Mesendoderm (in vitro differentiated cells): ENCODE data around the gene ZNF341.

Experiments used
- DNase-seq: peaks from one replicate; pipeline ENCODE4 v3.0.0; 2013
- H2AK5ac ChIP-seq: 2 replicates; pipeline ENCODE4 v1.6.1; 2013; ENCODE audit warnings: low read length, inconsistent platforms
- H2BK120ac ChIP-seq: 2 replicates; pipeline ENCODE4 v1.6.1; 2013; ENCODE audit warnings: low read depth, mild to moderate bottlenecking, low read length, moderate library complexity, mixed read lengths
- H2BK15ac ChIP-seq: replicated peaks from 2 replicates; pipeline ENCODE4 v1.6.1; 2013; ENCODE audit warnings: low read depth, mild to moderate bottlenecking, moderate library complexity
- H2BK5ac ChIP-seq: 2 replicates; pipeline ENCODE4 v1.6.1; 2013; ENCODE audit warnings: low read length, inconsistent platforms
- H3K18ac ChIP-seq: 2 replicates; pipeline ENCODE4 v1.6.1; 2013; ENCODE audit warnings: mild to moderate bottlenecking, low read length, mixed read lengths
- H3K23ac ChIP-seq: one replicate; pipeline ENCODE4 v1.6.1; 2013; ENCODE audit warnings: low read length
- H3K27ac ChIP-seq: 2 replicates; pipeline ENCODE4 v1.5.1; 2013; ENCODE audit warnings: low read depth, mild to moderate bottlenecking, inconsistent platforms, low read length, moderate library complexity
- H3K27me3 ChIP-seq: 2 replicates; pipeline ENCODE4 v1.6.1; 2013; ENCODE audit warnings: low read length, control low read depth, mild to moderate bottlenecking, inconsistent platforms; ENCODE audit not compliant: insufficient read depth, poor library complexity
- H3K36me3 ChIP-seq: 2 replicates; pipeline ENCODE4 v1.6.1; 2013; ENCODE audit warnings: low read length, inconsistent platforms; ENCODE audit not compliant: control insufficient read depth, insufficient read depth
- H3K4ac ChIP-seq: one replicate; pipeline ENCODE4 v1.6.1; 2013; ENCODE audit warnings: low read depth, mild to moderate bottlenecking, low read length, moderate library complexity
- H3K4me1 ChIP-seq: 2 replicates; pipeline ENCODE4 v1.6.1; 2013; ENCODE audit warnings: low read depth, low read length, inconsistent platforms; ENCODE audit not compliant: control insufficient read depth
- H3K4me2 ChIP-seq: 2 replicates; pipeline ENCODE4 v1.6.1; 2013; ENCODE audit warnings: low read length
- H3K4me3 ChIP-seq: 2 replicates; pipeline ENCODE4 v1.5.1; 2013; ENCODE audit warnings: mild to moderate bottlenecking, low read length
- H3K56ac ChIP-seq: one replicate; pipeline ENCODE4 v1.6.1; 2013; ENCODE audit warnings: low read length
- H3K79me1 ChIP-seq: 2 replicates; pipeline ENCODE4 v1.6.1; 2013; ENCODE audit warnings: low read length, inconsistent platforms
- H3K79me2 ChIP-seq: 2 replicates; pipeline ENCODE4 v1.6.1; 2013; ENCODE audit warnings: mild to moderate bottlenecking, low read length; ENCODE audit not compliant: control insufficient read depth, insufficient read depth
- H3K9ac ChIP-seq: 2 replicates; pipeline ENCODE4 v1.6.1; 2013; ENCODE audit warnings: low read length, inconsistent platforms
- H4K5ac ChIP-seq: one replicate; pipeline ENCODE4 v1.6.1; 2013; ENCODE audit warnings: low read length
- H4K8ac ChIP-seq: one replicate; pipeline ENCODE4 v1.6.1; 2013; ENCODE audit warnings: low read depth, mild to moderate bottlenecking, control low read depth, low read length, moderate library complexity
- WGBS: extraction: QIAGEN DNeasy Blood & Tissue Kit; methylation state at CpG from one replicate; pipeline ENCODE4 v1.1.7; 2013; ENCODE audit warnings: low lambda C conversion rate, missing lambda C conversion rate; ENCODE audit not compliant: insufficient coverage; ENCODE audit errors: extremely low coverage; 5-methylcytosine and 5-hydroxymethylcytosine counted together

ZNF341 gene

DNA sequence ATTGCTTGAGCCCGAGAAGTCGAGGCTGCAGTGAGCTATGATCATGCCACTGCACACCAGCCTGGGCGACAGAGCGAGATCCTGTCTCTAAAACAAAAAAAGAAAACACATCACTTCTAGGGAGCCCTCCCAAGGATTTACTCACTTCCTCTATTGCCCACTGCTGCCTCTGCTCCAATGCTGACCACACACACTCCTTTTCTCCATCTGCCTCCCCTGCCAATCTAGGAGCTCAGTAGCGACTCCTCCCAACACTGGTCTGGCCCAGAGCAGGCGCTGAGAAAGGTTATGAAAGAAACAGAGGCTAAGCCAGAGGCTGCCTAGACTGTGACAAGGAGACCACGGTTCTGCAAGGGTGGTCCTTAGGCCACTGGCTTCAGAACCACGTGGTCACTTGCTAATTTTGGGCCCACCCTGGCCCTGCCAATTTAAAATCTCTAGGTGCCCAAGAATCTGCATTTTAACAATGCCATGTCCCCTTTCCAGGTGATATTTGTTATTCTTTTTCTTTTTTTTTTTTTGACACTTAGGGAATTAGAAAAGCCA, 44.4 kb upstream of the ZNF341 start:
- H3K27me3 ChIP-seq = no peaks in the 10 kb centered on the region
- WGBS = no CpG with 5 or more reads among the region's 8 CpGs
- H3K4ac ChIP-seq = no peak overlapping the region
- H3K27ac ChIP-seq = no peak overlapping the region
- DNase-seq = no peak
- no peak overlapping the region for H3K23ac ChIP-seq
- peaks cover 9% of the 10 kb centered on the region for H3K79me1 ChIP-seq
- no peak overlapping the region for H2BK15ac ChIP-seq
- no peak overlapping the region for H3K9ac ChIP-seq
- no peak overlapping the region for H3K4me2 ChIP-seq
- no peak overlapping the region for H2BK120ac ChIP-seq
- H3K18ac ChIP-seq = no peak overlapping the region
- H3K36me3 ChIP-seq = no peaks in the 10 kb centered on the region
- H4K8ac ChIP-seq = no peak overlapping the region
- H3K79me2 ChIP-seq = peaks cover 20% of the 10 kb centered on the region
- no peak overlapping the region for H3K56ac ChIP-seq
- H3K4me3 ChIP-seq = no peak overlapping the region
- no peak overlapping the region for H2AK5ac ChIP-seq
- H3K4me1 ChIP-seq = peaks cover 7% of the 10 kb centered on the region
- H2BK5ac ChIP-seq = no peak overlapping the region
- H4K5ac ChIP-seq = no peak overlapping the region

DNA sequence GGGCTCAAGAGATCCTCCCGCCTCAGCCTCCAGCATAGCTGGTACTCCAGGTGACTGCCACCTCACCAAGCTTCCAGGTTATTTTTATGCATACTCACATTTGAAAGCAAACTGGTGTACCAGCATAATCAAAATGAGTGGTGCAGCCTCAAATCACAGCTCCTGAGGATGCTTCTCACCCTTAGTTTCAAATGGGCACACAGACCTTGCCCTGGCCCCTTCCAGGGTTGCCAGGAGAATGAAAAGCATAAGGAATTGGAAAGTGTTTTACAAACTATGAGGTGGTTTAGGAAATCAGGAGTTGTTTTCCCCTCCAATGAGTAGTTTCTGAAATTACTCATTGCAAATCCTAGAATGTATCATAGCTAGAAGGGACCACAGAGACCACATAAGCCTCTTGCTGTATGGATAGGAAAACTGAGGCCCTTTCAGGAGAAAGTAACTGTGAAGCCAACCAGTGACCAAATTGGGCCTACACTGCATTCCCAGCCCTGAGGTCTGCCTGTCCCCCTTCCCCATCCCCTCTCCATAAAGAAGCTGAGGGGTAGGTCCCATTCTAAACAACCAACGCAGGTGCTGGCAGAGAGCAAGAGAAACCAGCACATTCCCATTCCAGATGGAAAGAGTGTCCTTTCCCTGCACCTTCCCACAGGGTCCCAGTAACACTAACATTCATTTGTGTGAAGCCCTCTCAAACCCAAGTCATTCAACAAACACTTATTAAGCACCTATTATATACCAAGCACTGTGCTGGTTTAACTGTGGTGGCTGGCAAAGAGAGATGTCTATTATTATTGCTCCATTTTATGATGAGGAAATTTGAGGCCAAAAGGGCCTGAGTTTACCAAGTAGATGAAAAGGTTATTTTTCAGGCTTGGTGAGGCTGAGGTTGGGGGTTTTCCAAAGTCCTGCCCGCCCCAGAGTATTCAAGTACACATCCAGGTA, 43.5 kb upstream of the ZNF341 start:
- H3K18ac ChIP-seq = no peak overlapping the region
- no peak overlapping the region for H2BK15ac ChIP-seq
- H3K79me2 ChIP-seq = peaks cover 18% of the 10 kb centered on the region
- H3K4ac ChIP-seq = no peak overlapping the region
- no peaks in the 10 kb centered on the region for H3K27me3 ChIP-seq
- no peak overlapping the region for H4K8ac ChIP-seq
- no peak overlapping the region for H3K4me2 ChIP-seq
- H3K9ac ChIP-seq = no peak overlapping the region
- H3K4me3 ChIP-seq = no peak overlapping the region
- peaks cover 7% of the 10 kb centered on the region for H3K4me1 ChIP-seq
- no peak overlapping the region for H4K5ac ChIP-seq
- no peaks in the 10 kb centered on the region for H3K36me3 ChIP-seq
- H2BK5ac ChIP-seq = no peak overlapping the region
- no peak overlapping the region for H2BK120ac ChIP-seq
- no peak overlapping the region for H2AK5ac ChIP-seq
- no peak for DNase-seq
- no peak overlapping the region for H3K23ac ChIP-seq
- no CpG with 5 or more reads among the region's 3 CpGs for WGBS
- peaks cover 6% of the 10 kb centered on the region for H3K79me1 ChIP-seq
- no peak overlapping the region for H3K27ac ChIP-seq
- H3K56ac ChIP-seq = no peak overlapping the region

DNA sequence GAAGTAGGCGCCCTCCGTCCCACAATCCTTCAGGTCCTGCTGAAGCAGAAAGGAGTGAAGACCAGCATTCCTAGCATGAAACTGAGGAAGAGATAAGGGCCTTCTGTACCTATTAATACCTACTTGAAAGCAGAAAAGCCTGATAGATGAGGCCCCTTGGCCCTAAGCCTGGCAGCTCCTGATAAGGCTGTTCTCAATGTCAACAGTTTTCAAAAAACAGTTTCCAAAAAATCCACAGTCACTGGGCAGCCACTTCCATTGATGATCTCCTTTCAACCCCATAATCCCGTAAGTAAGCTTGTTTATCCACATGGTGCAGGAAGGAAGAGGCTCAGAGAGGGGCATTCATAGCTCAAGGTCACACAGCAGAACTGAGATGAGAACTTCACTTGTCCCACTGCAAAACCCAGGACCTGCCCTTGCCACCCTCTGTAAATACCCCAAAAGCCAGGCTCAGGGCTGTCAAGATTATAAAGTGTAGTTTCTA, 42.8 kb upstream of the ZNF341 start:
- no peak overlapping the region for H3K23ac ChIP-seq
- H2BK15ac ChIP-seq = no peak overlapping the region
- DNase-seq = no peak
- no peaks in the 10 kb centered on the region for H3K36me3 ChIP-seq
- no peak overlapping the region for H3K27ac ChIP-seq
- H3K79me2 ChIP-seq = peaks cover 16% of the 10 kb centered on the region
- WGBS = no CpG with 5 or more reads among the region's 3 CpGs
- H3K27me3 ChIP-seq = no peaks in the 10 kb centered on the region
- H3K4ac ChIP-seq = no peak overlapping the region
- no peak overlapping the region for H3K4me3 ChIP-seq
- H2BK120ac ChIP-seq = no peak overlapping the region
- H2AK5ac ChIP-seq = no peak overlapping the region
- no peak overlapping the region for H2BK5ac ChIP-seq
- no peak overlapping the region for H4K5ac ChIP-seq
- H3K79me1 ChIP-seq = peaks cover 6% of the 10 kb centered on the region
- H3K4me1 ChIP-seq = peaks cover 7% of the 10 kb centered on the region
- no peak overlapping the region for H3K9ac ChIP-seq
- H4K8ac ChIP-seq = no peak overlapping the region
- no peak overlapping the region for H3K18ac ChIP-seq
- H3K56ac ChIP-seq = no peak overlapping the region
- H3K4me2 ChIP-seq = no peak overlapping the region

DNA sequence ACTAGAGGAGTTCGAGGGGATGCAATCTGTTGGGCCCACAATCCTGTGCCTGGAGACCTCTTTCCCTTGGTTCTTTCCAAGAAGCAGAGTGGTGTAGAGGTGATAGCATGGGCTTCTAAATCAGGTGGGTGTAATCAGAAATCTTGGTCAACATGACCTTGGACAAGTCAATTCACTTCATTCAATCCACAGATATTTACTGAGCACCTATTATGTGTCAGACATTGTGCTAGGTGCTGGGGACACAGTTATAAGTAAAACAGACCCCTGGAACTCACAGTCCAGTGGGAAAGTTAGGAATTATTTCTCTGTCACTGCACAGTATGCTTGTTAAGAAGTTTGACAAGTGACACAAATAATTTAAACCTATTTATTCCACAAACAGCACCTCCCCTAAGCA, 42.3 kb upstream of the ZNF341 start:
- no peak overlapping the region for H2BK15ac ChIP-seq
- no peak overlapping the region for H3K18ac ChIP-seq
- no peak overlapping the region for H3K56ac ChIP-seq
- H4K5ac ChIP-seq = no peak overlapping the region
- H4K8ac ChIP-seq = no peak overlapping the region
- H3K23ac ChIP-seq = no peak overlapping the region
- no peak overlapping the region for H3K4ac ChIP-seq
- H2BK5ac ChIP-seq = no peak overlapping the region
- no CpG with 5 or more reads among the region's 1 CpG for WGBS
- DNase-seq = no peak
- H2BK120ac ChIP-seq = no peak overlapping the region
- H3K4me3 ChIP-seq = no peak overlapping the region
- H3K79me1 ChIP-seq = peaks cover 3% of the 10 kb centered on the region
- no peak overlapping the region for H3K27ac ChIP-seq
- H3K27me3 ChIP-seq = no peaks in the 10 kb centered on the region
- no peak overlapping the region for H2AK5ac ChIP-seq
- H3K4me2 ChIP-seq = no peak overlapping the region
- H3K36me3 ChIP-seq = no peaks in the 10 kb centered on the region
- H3K4me1 ChIP-seq = peaks cover 7% of the 10 kb centered on the region
- H3K9ac ChIP-seq = no peak overlapping the region
- H3K79me2 ChIP-seq = peaks cover 11% of the 10 kb centered on the region

DNA sequence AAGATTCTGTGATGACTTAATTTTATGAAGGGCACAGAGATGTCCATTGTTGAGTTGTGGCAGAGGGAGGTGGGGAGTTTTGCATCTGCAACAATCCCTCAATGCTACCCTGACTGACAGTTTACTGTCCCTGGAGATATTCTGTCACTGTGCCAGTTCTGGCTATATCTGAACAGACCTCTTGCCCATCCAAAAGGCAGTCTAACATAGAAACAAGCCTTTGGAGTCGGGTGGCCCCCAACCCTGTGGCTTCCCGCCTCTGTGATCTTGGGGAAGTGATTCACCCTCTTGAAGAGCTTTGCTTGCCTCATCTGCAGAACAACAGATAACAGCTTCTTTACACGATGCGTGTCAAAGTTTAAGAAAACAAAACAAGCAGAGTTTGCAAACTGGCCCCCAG, 41.8 kb upstream of the ZNF341 start:
- no CpG with 5 or more reads among the region's 4 CpGs for WGBS
- Histone ChIP-seq H4K5ac (no peak overlapping the region), H3K56ac (no peak overlapping the region), H3K4me1 (peaks cover 5% of the 10 kb centered on the region), H3K79me2 (peaks cover 7% of the 10 kb centered on the region), H3K79me1 (no peaks in the 10 kb centered on the region), H2BK120ac (no peak overlapping the region), H3K36me3 (no peaks in the 10 kb centered on the region), H3K27me3 (no peaks in the 10 kb centered on the region), H2AK5ac (no peak overlapping the region), H2BK5ac (no peak overlapping the region), H2BK15ac (no peak overlapping the region), H3K4ac (no peak overlapping the region), H3K9ac (no peak overlapping the region), H3K23ac (no peak overlapping the region), H4K8ac (no peak overlapping the region), H3K4me3 (no peak overlapping the region), H3K27ac (no peak overlapping the region), H3K18ac (no peak overlapping the region), H3K4me2 (no peak overlapping the region)
- DNase-seq = no peak
